ENCODE measurements around the gene MISP. TPM values are rescaled to one million over a fixed set of nuclear protein-coding genes. Genes with fewer than 3 reads are reported as not detected.

Gene MISP
- total and polyA plus RNA-seq, 9 of the 15 experiments (the other 6 are each of a cell fraction or from before 2014, with no cell fraction given) = 0.04 to 0.29 (median 0.05) TPM; not detected in 5

GRCh38 chr19:796692-797527 is 46.0 kb downstream of the MISP start, which contains the start of gene PTBP1 (continued):
- TF ChIP-seq TSHZ1 (CRISPR knock-in tag; IDR thresholded peaks at IDR 0.05) (no peak), CXXC5 (CRISPR knock-in tag; IDR thresholded peaks at IDR 0.05) (peak; percentile 96), FOXK1 (CRISPR knock-in tag; IDR thresholded peaks at IDR 0.05; ENCODE audit: borderline replicate concordance) (no peak), RBM22 (IDR thresholded peaks at IDR 0.05; ENCODE audit: low read depth, low read length, poor library complexity, severe bottlenecking) (no peak), ERF (CRISPR knock-in tag; IDR thresholded peaks at IDR 0.05) (no peak; the same call in 1 of the 2 replicates), ZNF586 (CRISPR knock-in tag; conservative IDR thresholded peaks at IDR 0.05) (no peak), THRB (CRISPR knock-in tag; conservative IDR thresholded peaks at IDR 0.05) (peak; percentile 69; the same call in 1 of the 2 replicates), UBTF (IDR thresholded peaks at IDR 0.05; ENCODE audit: borderline replicate concordance in 1 of 2, low read depth in 2 of 2, low read length in 2 of 2) (0 out of 4 replicates have a peak, but pooled peaks of 1 of the 2 experiments have one; percentile 40), KLF16 (IDR thresholded peaks at IDR 0.05) (0 out of 2 replicates have a peak, but pooled peaks have one; percentile 18), CREB1 (IDR thresholded peaks at IDR 0.05) (peak; percentile 72), CREB1 (CRISPR knock-in tag; IDR thresholded peaks at IDR 0.05) (peak; percentile 82), DMBX1 (CRISPR knock-in tag; IDR thresholded peaks at IDR 0.05; ENCODE audit: borderline replicate concordance) (peak; percentile 83; the same call in 1 of the 2 replicates)
